ENCODE data around the gene TRMT2A. TPM values are rescaled to one million over a fixed set of nuclear protein-coding genes. Genes with fewer than 3 reads are reported as not detected.
A peak's percentile ranks its signal among the peaks of the same experiment; 100 is the strongest.

Gene TRMT2A
- total and polyA plus RNA-seq, 2 donors from 2014 or later = 37.3 to 50.0 TPM

DNA sequence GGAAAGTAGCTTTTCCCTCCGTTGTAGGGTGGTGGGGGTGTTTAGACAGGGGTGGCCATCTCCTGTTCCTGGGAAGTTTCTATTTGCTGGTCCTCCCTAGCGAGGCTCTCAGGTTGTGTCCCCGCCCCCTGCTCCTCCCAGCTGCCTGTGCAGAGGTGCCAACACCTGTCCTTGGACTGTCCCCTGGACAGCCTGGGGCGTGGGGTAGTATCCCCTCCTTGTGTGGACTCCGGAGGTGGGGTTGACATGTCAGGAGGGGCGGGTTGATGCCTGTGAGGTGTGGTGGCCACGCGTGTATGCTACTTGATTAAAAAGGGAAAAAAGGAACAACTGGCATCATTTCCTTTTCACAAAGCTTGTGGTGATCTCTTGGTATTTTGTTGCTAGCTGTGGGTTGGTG, 15.4 kb downstream of the TRMT2A start:
- H3K27me3 ChIP-seq (ENCODE audit: control insufficient read depth, insufficient read depth, low read length) = no peaks in the 10 kb centered on the region

DNA sequence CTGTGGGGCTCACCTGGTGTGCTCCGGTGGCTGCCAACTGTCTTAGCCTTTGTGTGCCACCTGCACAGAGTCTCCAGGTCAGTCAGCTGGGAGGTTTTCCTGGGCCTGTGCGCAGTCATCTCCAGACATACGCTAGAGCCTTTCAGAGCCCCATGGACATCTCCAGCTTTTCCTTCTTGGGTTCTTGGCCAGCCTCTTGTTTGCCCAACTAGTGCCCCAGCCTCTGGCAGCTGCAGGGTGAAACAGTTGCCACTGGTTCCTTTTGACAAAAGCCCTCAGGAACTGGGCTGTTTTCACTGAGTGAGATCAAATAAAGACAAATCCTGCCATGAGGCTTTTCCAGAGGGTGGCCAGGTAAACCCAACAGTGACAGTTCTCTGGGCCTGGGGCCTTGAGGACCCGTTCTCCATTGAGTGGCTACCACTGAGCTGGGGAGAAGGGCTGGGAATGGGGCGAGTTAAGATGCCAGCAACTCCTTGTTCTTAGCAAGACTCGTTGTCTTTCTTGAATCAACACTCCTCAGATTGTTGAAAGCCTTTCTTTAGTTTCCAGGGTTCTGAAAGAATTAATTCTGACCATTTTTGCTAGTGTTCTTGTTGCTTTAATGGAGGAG, 17.8 kb downstream of the TRMT2A start:
- Histone ChIP-seq H3K36me3 (ENCODE audit: control insufficient read depth in 2 of 3, insufficient read depth in 3 of 3, low read length in 3 of 3) (peaks cover 18 to 33% (median 27%) of the 10 kb centered on the region in 3 donors), H3K9ac (ENCODE audit: low read length in 3 of 3) (no peak overlapping the region), H3K4me3 (ENCODE audit: low read length in 3 of 3) (no peak overlapping the region), H3K27me3 (ENCODE audit: control insufficient read depth, insufficient read depth, low read length) (no peaks in the 10 kb centered on the region), H3K9me3 (ENCODE audit: control insufficient read depth in 2 of 3, insufficient read depth in 1 of 3, low read length in 3 of 3) (peaks cover 0 to 2% (median 0%) of the 10 kb centered on the region in 3 donors), H3K27ac (ENCODE audit: low read depth in 2 of 2, low read length in 2 of 2) (no peak overlapping the region), H3K4me1 (ENCODE audit: control insufficient read depth in 2 of 3, insufficient read depth in 2 of 3, low read depth in 1 of 3, low read length in 3 of 3) (peaks cover 0 to 1% (median 0%) of the 10 kb centered on the region in 3 donors)
- TF ChIP-seq, protein P1, sequence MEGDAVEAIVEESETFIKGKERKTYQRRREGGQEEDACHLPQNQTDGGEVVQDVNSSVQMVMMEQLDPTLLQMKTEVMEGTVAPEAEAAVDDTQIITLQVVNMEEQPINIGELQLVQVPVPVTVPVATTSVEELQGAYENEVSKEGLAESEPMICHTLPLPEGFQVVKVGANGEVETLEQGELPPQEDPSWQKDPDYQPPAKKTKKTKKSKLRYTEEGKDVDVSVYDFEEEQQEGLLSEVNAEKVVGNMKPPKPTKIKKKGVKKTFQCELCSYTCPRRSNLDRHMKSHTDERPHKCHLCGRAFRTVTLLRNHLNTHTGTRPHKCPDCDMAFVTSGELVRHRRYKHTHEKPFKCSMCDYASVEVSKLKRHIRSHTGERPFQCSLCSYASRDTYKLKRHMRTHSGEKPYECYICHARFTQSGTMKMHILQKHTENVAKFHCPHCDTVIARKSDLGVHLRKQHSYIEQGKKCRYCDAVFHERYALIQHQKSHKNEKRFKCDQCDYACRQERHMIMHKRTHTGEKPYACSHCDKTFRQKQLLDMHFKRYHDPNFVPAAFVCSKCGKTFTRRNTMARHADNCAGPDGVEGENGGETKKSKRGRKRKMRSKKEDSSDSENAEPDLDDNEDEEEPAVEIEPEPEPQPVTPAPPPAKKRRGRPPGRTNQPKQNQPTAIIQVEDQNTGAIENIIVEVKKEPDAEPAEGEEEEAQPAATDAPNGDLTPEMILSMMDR (IDR thresholded peaks at IDR 0.05; ENCODE audit: borderline replicate concordance, extremely low read depth, insufficient read depth) = no peak
- intact Hi-C loops (cut with DNase I) = no loop called here
- FAIRE-seq (no peak), DNase-seq (peak in 1 of 5 donors; percentile 48)

More for the DNA sequence above, 15.4 kb downstream of the TRMT2A start:
- Histone ChIP-seq H3K4me1 (ENCODE audit: control insufficient read depth in 2 of 3, insufficient read depth in 2 of 3, low read depth in 1 of 3, low read length in 3 of 3) (peaks cover 0 to 7% (median 0%) of the 10 kb centered on the region in 3 donors), H3K9me3 (ENCODE audit: control insufficient read depth in 2 of 3, insufficient read depth in 1 of 3, low read length in 3 of 3) (peaks cover 0 to 2% (median 0%) of the 10 kb centered on the region in 3 donors), H3K27ac (ENCODE audit: low read depth in 2 of 2, low read length in 2 of 2) (no peak overlapping the region), H3K4me3 (ENCODE audit: low read length in 3 of 3) (no peak overlapping the region), H3K36me3 (ENCODE audit: control insufficient read depth in 2 of 3, insufficient read depth in 3 of 3, low read length in 3 of 3) (peaks cover 14 to 37% (median 36%) of the 10 kb centered on the region in 3 donors), H3K9ac (ENCODE audit: low read length in 3 of 3) (no peak overlapping the region)
- intact Hi-C loops (cut with DNase I) = no loop called here
- TF ChIP-seq, protein P1 (IDR thresholded peaks at IDR 0.05; ENCODE audit: borderline replicate concordance, extremely low read depth, insufficient read depth) = no peak
- FAIRE-seq = no peak
- peak in 1 of 5 donors; percentile 67 for DNase-seq

DNA sequence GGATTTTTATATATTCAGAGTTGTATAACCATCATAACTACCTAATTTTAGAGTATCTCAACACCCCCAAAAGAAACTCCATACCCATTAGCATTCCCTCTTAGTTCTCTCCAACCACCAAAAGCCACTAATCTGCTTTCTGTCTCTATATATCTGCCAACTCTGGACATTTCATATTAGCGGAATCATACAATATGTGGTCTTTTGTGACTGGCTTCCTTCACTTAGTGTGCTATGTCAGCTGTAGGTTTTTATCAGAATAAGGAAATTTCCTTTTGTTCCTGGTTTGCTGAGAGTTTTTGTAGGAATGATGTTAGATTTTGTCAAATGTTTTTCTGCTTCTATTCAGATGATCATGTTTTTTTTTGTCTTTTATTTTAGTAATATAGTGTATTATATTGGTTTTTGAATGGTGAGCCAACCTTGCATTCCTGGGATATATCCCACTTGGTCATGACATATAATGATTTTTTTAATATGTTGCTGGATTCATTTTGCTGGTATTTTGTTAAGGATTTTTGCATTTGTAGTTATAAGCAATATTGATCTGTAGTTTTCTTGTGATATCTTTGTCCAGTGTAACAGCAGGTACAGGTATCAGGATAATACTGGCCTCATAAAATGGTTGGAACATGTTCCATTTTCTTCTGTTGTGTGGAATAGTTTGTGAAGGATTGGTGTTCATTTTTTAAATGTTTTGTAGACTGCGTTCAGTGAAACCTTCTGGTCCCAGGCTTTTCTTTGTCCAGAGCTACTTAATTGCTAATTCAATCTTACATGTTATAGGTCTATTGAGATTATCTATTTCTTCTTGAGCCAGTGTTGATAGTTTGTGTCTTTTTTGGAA, 20.2 kb downstream of the TRMT2A start:
- Histone ChIP-seq H3K4me3 (ENCODE audit: low read length in 3 of 3) (no peak overlapping the region), H3K36me3 (ENCODE audit: control insufficient read depth in 2 of 3, insufficient read depth in 3 of 3, low read length in 3 of 3) (peaks cover 23 to 38% (median 37%) of the 10 kb centered on the region in 3 donors), H3K27ac (ENCODE audit: low read depth in 2 of 2, low read length in 2 of 2) (no peak overlapping the region), H3K4me1 (ENCODE audit: control insufficient read depth in 2 of 3, insufficient read depth in 2 of 3, low read depth in 1 of 3, low read length in 3 of 3) (peaks cover 0 to 5% (median 0%) of the 10 kb centered on the region in 3 donors), H3K9me3 (ENCODE audit: control insufficient read depth in 2 of 3, insufficient read depth in 1 of 3, low read length in 3 of 3) (peaks cover 0 to 2% (median 0%) of the 10 kb centered on the region in 3 donors), H3K9ac (ENCODE audit: low read length in 3 of 3) (no peak overlapping the region), H3K27me3 (ENCODE audit: control insufficient read depth, insufficient read depth, low read length) (no peaks in the 10 kb centered on the region)
- peak; percentile 29 for FAIRE-seq
- DNase-seq = no peak
- intact Hi-C loops (cut with DNase I) = no loop called here
- TF ChIP-seq, protein P1 (IDR thresholded peaks at IDR 0.05; ENCODE audit: borderline replicate concordance, extremely low read depth, insufficient read depth) = no peak

All from kidney (tissue), 14 donors.